ENCODE data around the gene NNMT.

- TF ChIP-seq, protein P1, sequence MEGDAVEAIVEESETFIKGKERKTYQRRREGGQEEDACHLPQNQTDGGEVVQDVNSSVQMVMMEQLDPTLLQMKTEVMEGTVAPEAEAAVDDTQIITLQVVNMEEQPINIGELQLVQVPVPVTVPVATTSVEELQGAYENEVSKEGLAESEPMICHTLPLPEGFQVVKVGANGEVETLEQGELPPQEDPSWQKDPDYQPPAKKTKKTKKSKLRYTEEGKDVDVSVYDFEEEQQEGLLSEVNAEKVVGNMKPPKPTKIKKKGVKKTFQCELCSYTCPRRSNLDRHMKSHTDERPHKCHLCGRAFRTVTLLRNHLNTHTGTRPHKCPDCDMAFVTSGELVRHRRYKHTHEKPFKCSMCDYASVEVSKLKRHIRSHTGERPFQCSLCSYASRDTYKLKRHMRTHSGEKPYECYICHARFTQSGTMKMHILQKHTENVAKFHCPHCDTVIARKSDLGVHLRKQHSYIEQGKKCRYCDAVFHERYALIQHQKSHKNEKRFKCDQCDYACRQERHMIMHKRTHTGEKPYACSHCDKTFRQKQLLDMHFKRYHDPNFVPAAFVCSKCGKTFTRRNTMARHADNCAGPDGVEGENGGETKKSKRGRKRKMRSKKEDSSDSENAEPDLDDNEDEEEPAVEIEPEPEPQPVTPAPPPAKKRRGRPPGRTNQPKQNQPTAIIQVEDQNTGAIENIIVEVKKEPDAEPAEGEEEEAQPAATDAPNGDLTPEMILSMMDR (IDR thresholded peaks at IDR 0.05; ENCODE audit: poor library complexity): no peak
- TF ChIP-seq EZH2 (IDR thresholded peaks at IDR 0.05; ENCODE audit: borderline replicate concordance): no peak
These were observed 22.1 kb upstream of the NNMT start for GRCh38 chr11:114273890-114274635.

Data from hepatocyte (in vitro differentiated cells).